SU-DHL-6 (cell line): Measurements from ENCODE around the gene PDZK1.

Experiments
- H2AFZ ChIP-seq: fragments of 200-600 bp; sonication (generic); 2 replicates; pipeline ENCODE4 v1.6.1; 2014; ENCODE audit warnings: low read depth, mild to moderate bottlenecking, moderate library complexity, mixed read lengths, antibody characterized with exemption, low read length; ENCODE audit not compliant: severe bottlenecking
- H3F3A ChIP-seq: fragments of 200-600 bp; shearing (Covaris generic); 2 replicates; pipeline ENCODE4 v1.6.0; 2016; ENCODE audit warnings: antibody characterized with exemption, mild to moderate bottlenecking; ENCODE audit not compliant: insufficient read depth
- H3K27ac ChIP-seq: fragments of 200-600 bp; sonication (generic); 2 replicates; pipeline ENCODE4 v1.5.1; 2016; ENCODE audit warnings: low read depth, mild to moderate bottlenecking, low read length, moderate library complexity, mixed read lengths
- H3K27me3 ChIP-seq: fragments of 200-600 bp; sonication (generic), shearing (Covaris generic); 2 replicates; pipeline ENCODE4 v1.6.0; 2014; ENCODE audit warnings: mild to moderate bottlenecking, low read length
- H3K36me3 ChIP-seq: fragments of 200-600 bp; sonication (generic); 2 replicates; pipeline ENCODE4 v1.6.1; 2014; ENCODE audit warnings: mild to moderate bottlenecking, low read length, mixed read lengths
- H3K4me2 ChIP-seq: fragments of 300-600, 200-600 bp; shearing (Covaris generic), sonication (generic); 2 replicates; pipeline ENCODE4 v1.6.0; 2014; ENCODE audit warnings: low read length, low read depth, mild to moderate bottlenecking; ENCODE audit not compliant: poor library complexity, severe bottlenecking
- H3K4me3 ChIP-seq: fragments of 200-600 bp; sonication (generic); 2 replicates; pipeline ENCODE4 v1.5.1; 2014; ENCODE audit warnings: antibody characterized with exemption, low read length, mild to moderate bottlenecking, mixed read lengths; ENCODE audit not compliant: insufficient read depth, poor library complexity, severe bottlenecking
- H3K79me2 ChIP-seq: fragments of 200-600 bp; sonication (generic); 2 replicates; pipeline ENCODE4 v1.6.1; 2014; ENCODE audit warnings: mild to moderate bottlenecking, low read length, moderate library complexity; ENCODE audit not compliant: insufficient read depth
- H3K9ac ChIP-seq: fragments of 200-600 bp; sonication (generic); 2 replicates; pipeline ENCODE4 v1.7.0; 2014; ENCODE audit warnings: mild to moderate bottlenecking, low read length
- H3K9me2 ChIP-seq: fragments of 200-600 bp; sonication (generic); replicated peaks from 2 replicates; pipeline ENCODE4 v1.6.1; 2014; ENCODE audit warnings: low read length; ENCODE audit not compliant: insufficient read depth
- H3K9me3 ChIP-seq: fragments of 200-600 bp; sonication (generic); 2 replicates; pipeline ENCODE4 v1.6.1; 2014; ENCODE audit warnings: low read length, mixed read lengths; ENCODE audit not compliant: insufficient read depth
- H4K20me1 ChIP-seq: fragments of 200-600 bp; sonication (generic); 2 replicates; pipeline ENCODE4 v1.6.1; 2014; ENCODE audit warnings: low read depth, mild to moderate bottlenecking, antibody characterized with exemption, low read length, moderate library complexity, mixed read lengths
- EZH2phosphoT487 ChIP-seq: fragments of 200-600 bp; sonication (generic), shearing (Covaris generic); conservative IDR thresholded peaks from 2 replicates; pipeline ENCODE4 v1.6.1; 2018; ENCODE audit warnings: mild to moderate bottlenecking, antibody characterized with exemption, low read length, moderate library complexity, mixed read lengths
- TF ChIP-seq, protein P1 (sequence below): fragments of 200-600 bp; sonication (generic); IDR thresholded peaks from one replicate; pipeline ENCODE4 v1.5.1; 2017; ENCODE audit warnings: antibody characterized with exemption, mild to moderate bottlenecking, low read length, moderate library complexity; ENCODE audit not compliant: insufficient read depth, poor library complexity, severe bottlenecking

The PDZK1 gene

GRCh38 chr1:145707183-145707867 lies at the start of gene PDZK1:
Gene PDZK1 (minus strand): TSS chr1:145707368. CDS start chr1:145688021, 19,347 bp downstream.
- H3K4me3 ChIP-seq, result no peak within 1 kb of the TSS
- no peaks in the 10 kb centered on the region for H3K36me3 ChIP-seq
- no peaks in the 10 kb centered on the region for H3K9me2 ChIP-seq
- H2AFZ ChIP-seq, result no peak within 1 kb of the TSS
- TF ChIP-seq, protein P1, sequence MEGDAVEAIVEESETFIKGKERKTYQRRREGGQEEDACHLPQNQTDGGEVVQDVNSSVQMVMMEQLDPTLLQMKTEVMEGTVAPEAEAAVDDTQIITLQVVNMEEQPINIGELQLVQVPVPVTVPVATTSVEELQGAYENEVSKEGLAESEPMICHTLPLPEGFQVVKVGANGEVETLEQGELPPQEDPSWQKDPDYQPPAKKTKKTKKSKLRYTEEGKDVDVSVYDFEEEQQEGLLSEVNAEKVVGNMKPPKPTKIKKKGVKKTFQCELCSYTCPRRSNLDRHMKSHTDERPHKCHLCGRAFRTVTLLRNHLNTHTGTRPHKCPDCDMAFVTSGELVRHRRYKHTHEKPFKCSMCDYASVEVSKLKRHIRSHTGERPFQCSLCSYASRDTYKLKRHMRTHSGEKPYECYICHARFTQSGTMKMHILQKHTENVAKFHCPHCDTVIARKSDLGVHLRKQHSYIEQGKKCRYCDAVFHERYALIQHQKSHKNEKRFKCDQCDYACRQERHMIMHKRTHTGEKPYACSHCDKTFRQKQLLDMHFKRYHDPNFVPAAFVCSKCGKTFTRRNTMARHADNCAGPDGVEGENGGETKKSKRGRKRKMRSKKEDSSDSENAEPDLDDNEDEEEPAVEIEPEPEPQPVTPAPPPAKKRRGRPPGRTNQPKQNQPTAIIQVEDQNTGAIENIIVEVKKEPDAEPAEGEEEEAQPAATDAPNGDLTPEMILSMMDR, result no peak
- no peak for TF ChIP-seq EZH2phosphoT487
- no peaks in the 10 kb centered on the region for H4K20me1 ChIP-seq
- H3K4me2 ChIP-seq, result no peak within 1 kb of the TSS
- no peaks in the 10 kb centered on the region for H3K79me2 ChIP-seq
- H3K9me3 ChIP-seq, result no peaks in the 10 kb centered on the region
- no peak within 1 kb of the TSS for H3K27ac ChIP-seq
- H3K9ac ChIP-seq, result no peak within 1 kb of the TSS
- no peaks in the 10 kb centered on the region for H3K27me3 ChIP-seq
- no peaks in the 10 kb centered on the region for H3F3A ChIP-seq

GRCh38 chr1:145751491-145752037 lies 44.4 kb upstream of the PDZK1 start:
- Histone ChIP-seq H3K27me3 (no peaks in the 10 kb centered on the region), H4K20me1 (no peaks in the 10 kb centered on the region), H3K9me2 (no peaks in the 10 kb centered on the region), H3F3A (no peaks in the 10 kb centered on the region), H3K4me3 (no peak overlapping the region), H3K36me3 (peaks cover 12% of the 10 kb centered on the region; the same call in 1 of the 2 replicates), H3K79me2 (no peaks in the 10 kb centered on the region), H3K9ac (no peak overlapping the region), H2AFZ (no peak overlapping the region), H3K27ac (no peak overlapping the region), H3K4me2 (no peak overlapping the region), H3K9me3 (no peaks in the 10 kb centered on the region)
- no peak for TF ChIP-seq EZH2phosphoT487
- TF ChIP-seq, protein P1, result no peak

- no peaks in the 10 kb centered on the region for H3K9me3 ChIP-seq
- H3K4me3 ChIP-seq, result no peak overlapping the region
- no peaks in the 10 kb centered on the region for H3K79me2 ChIP-seq
- H4K20me1 ChIP-seq, result no peaks in the 10 kb centered on the region
- no peak overlapping the region for H2AFZ ChIP-seq
- peaks cover 17% of the 10 kb centered on the region; the same call in 1 of the 2 replicates for H3K36me3 ChIP-seq
- no peaks in the 10 kb centered on the region for H3K9me2 ChIP-seq
- H3K27me3 ChIP-seq, result no peaks in the 10 kb centered on the region
- H3K9ac ChIP-seq, result no peak overlapping the region
- no peaks in the 10 kb centered on the region for H3F3A ChIP-seq
- no peak overlapping the region for H3K27ac ChIP-seq
- TF ChIP-seq, protein P1, result no peak
- TF ChIP-seq EZH2phosphoT487, result no peak
- H3K4me2 ChIP-seq, result no peak overlapping the region
Measured at GRCh38 chr1:145750426-145750825, 43.3 kb upstream of the PDZK1 start.
